HepG2 (cell line): ENCODE results near the gene MYD88. TPM values are rescaled to one million over a fixed set of nuclear protein-coding genes. Genes with fewer than 3 reads are reported as not detected.
A peak's percentile ranks its signal among the peaks of the same experiment; 100 is the strongest.

Source experiments
- ATF7-NPFF ChIP-seq: sonication (generic); formaldehyde crosslinking; IDR thresholded peaks from 2 replicates; pipeline ENCODE4 v1.8.1; 2023; ENCODE audit warnings: mild to moderate bottlenecking, low read depth, missing genetic modification reagents, moderate library complexity
- CENPBD1 ChIP-seq: sonication (generic); formaldehyde crosslinking; IDR thresholded peaks from 2 replicates; pipeline ENCODE4 v1.8.0; 2022; ENCODE audit warnings: missing genetic modification reagents, low read depth, mild to moderate bottlenecking, borderline replicate concordance
- DRAP1 ChIP-seq: IDR thresholded peaks from 2 replicates; pipeline ENCODE4 v1.6.1; 2016; ENCODE audit warnings: missing genetic modification reagents, missing compliant biosample characterization
- E2F5 ChIP-seq: sonication (generic); formaldehyde crosslinking; conservative IDR thresholded peaks from 2 replicates; pipeline ENCODE4 v1.4.0; 2020; ENCODE audit warnings: missing genetic modification reagents
- ELF1 ChIP-seq: sonication (generic); formaldehyde crosslinking; IDR thresholded peaks from 2 replicates; pipeline ENCODE4 v1.4.0; 2020; ENCODE audit warnings: missing genetic modification reagents
- FOXC1 ChIP-seq: sonication (generic); formaldehyde crosslinking; IDR thresholded peaks from 2 replicates; pipeline ENCODE4 v1.8.0; 2022; ENCODE audit warnings: mild to moderate bottlenecking, missing genetic modification reagents, borderline replicate concordance
- FOXP1 ChIP-seq, 2 experiments: fragments of 450-650 bp in 1 of 2; IDR thresholded peaks; 2 replicates each; pipeline ENCODE4 v1.6.1; 2017 to 2018; ENCODE audit warnings: antibody characterized with exemption in 1 of 2
- KDM5B ChIP-seq: sonication (generic); formaldehyde crosslinking; IDR thresholded peaks from 2 replicates; pipeline ENCODE4 v1.4.0; 2020; ENCODE audit warnings: missing genetic modification reagents, mild to moderate bottlenecking, borderline replicate concordance
- MED13 ChIP-seq: sonication (generic); formaldehyde crosslinking; IDR thresholded peaks from 2 replicates; pipeline ENCODE4 v1.5.0; 2020; ENCODE audit warnings: missing genetic modification reagents
- NFATC3 ChIP-seq: sonication (generic); formaldehyde crosslinking; IDR thresholded peaks from 2 replicates; pipeline ENCODE4 v1.5.1; 2020; ENCODE audit warnings: mild to moderate bottlenecking, missing genetic modification reagents
- NFE2L1 ChIP-seq: sonication (generic); formaldehyde crosslinking; IDR thresholded peaks from 2 replicates; pipeline ENCODE4 v1.4.0; 2020; ENCODE audit warnings: missing genetic modification reagents, mild to moderate bottlenecking, borderline replicate concordance
- PHB2 ChIP-seq: fragments of 450-650 bp; IDR thresholded peaks from 2 replicates; pipeline ENCODE4 v1.6.1; 2018; ENCODE audit not compliant: partially characterized antibody
- PHF5A ChIP-seq: IDR thresholded peaks from one replicate; pipeline ENCODE4 v1.6.1; 2018; ENCODE audit warnings: low read depth, missing genetic modification reagents; ENCODE audit not compliant: unreplicated experiment
- RAD21 ChIP-seq: fragments of 450-650 bp; formaldehyde crosslinking; IDR thresholded peaks from 2 replicates; pipeline ENCODE4 v1.5.0; 2020; ENCODE audit warnings: mild to moderate bottlenecking
- SP5 ChIP-seq: IDR thresholded peaks from 2 replicates; pipeline ENCODE4 v1.6.1; 2016; ENCODE audit warnings: low read depth, borderline replicate concordance
- SUZ12 ChIP-seq: fragments of 150-350 bp; IDR thresholded peaks from 2 replicates; pipeline ENCODE4 v1.6.1; 2014; ENCODE audit warnings: low read depth, low read length
- ZNF256 ChIP-seq: sonication (generic); formaldehyde crosslinking; conservative IDR thresholded peaks from 2 replicates; pipeline ENCODE4 v1.4.0; 2020; ENCODE audit warnings: missing genetic modification reagents
- ZNF407 ChIP-seq: sonication (generic); formaldehyde crosslinking; IDR thresholded peaks from one replicate; pipeline ENCODE4 v1.5.1; 2020; ENCODE audit warnings: mild to moderate bottlenecking, missing genetic modification reagents; ENCODE audit errors: not compliant biosample characterization
- ZNF766 ChIP-seq: sonication (generic); formaldehyde crosslinking; IDR thresholded peaks from 2 replicates; pipeline ENCODE4 v1.5.0; 2020; ENCODE audit warnings: missing genetic modification reagents, borderline replicate concordance
- polyA plus RNA-seq, 8 experiments: library from polyadenylated mRNA; depleted of rRNA in 3 of 8; stranded (reverse) in 7 of 8; unstranded in 1 of 8; fragments of >200 nt; fragmentation: Illumina TruSeq in 4 of 8; extraction: Trizol in 4 of 8; gene quantifications; 2 replicates each; pipeline versions ENCODE4 v1.2.1 to v1.2.3, GENCODE V29; 2011 to 2016; ENCODE audit warnings: low read depth in 4 of 8, missing spikeins in 1 of 8, mixed read lengths in 1 of 8; ENCODE audit not compliant: insufficient read depth in 1 of 8
- total RNA-seq, 5 experiments: library from RNA; depleted of rRNA; stranded (reverse); fragments of >200 nt; fragmentation: Illumina TruSeq; extraction: Trizol; gene quantifications; 2 replicates each; pipeline ENCODE4 v1.2.3, GENCODE V29; 2016; ENCODE audit warnings: low read depth in 1 of 5

The MYD88 gene
- total and polyA plus RNA-seq, 2 of the 13 experiments (the other 11 are each of a cell fraction or from before 2014, with no cell fraction given) = 7.6 to 32.7 TPM

GRCh38 chr3:38117748-38118420, 20.6 kb upstream of the MYD88 start (continued):
- TF ChIP-seq E2F5 (CRISPR knock-in tag) (no peak), FOXP1 (IDR thresholded peaks at IDR 0.05) (no peak), FOXP1 (CRISPR knock-in tag; IDR thresholded peaks at IDR 0.05) (no peak), ZNF407 (CRISPR knock-in tag) (no peak), PHB2 (no peak), SP5 (CRISPR knock-in tag) (0 out of 2 replicates have a peak, but pooled peaks have one; percentile 17), PHF5A (no peak), FOXC1 (CRISPR knock-in tag) (0 out of 2 replicates have a peak, but pooled peaks have one; percentile 41), NFE2L1 (CRISPR knock-in tag) (0 out of 2 replicates have a peak, but pooled peaks have one; percentile 46), DRAP1 (CRISPR knock-in tag) (no peak), CENPBD1 (no peak), KDM5B (CRISPR knock-in tag) (peak; percentile 80), ATF7-NPFF (CRISPR knock-in tag) (peak; percentile 51; the same call in 1 of the 2 replicates), NFATC3 (no peak), SUZ12 (no peak), MED13 (CRISPR knock-in tag) (no peak), ZNF256 (CRISPR knock-in tag) (no peak), RAD21 (CRISPR knock-in tag) (peak; percentile 94), ZNF766 (no peak), ELF1 (CRISPR knock-in tag) (no peak)
